ENCODE results near the gene PLXNC1. TPM values are rescaled to one million over a fixed set of nuclear protein-coding genes. Genes with fewer than 3 reads are reported as not detected.

Gene PLXNC1
- polyA plus RNA-seq, 1 of the 3 experiments (the other 2 are of a cell fraction): 0.23 TPM

- 61% methylated on average over 8 of the region's 8 CpGs for WGBS (ENCODE audit: low lambda C conversion rate)
- POLR2A ChIA-PET: no interaction called here
Measured at GRCh38 chr12:94209240-94209639, 60.9 kb downstream of the PLXNC1 start.

More at GRCh38 chr12:94209240-94209639, 60.9 kb downstream of the PLXNC1 start:
- H3K9me3 ChIP-seq: no peaks in the 10 kb centered on the region
- no peak overlapping the region for H3K9ac ChIP-seq
- H3F3A ChIP-seq (replicated peaks; ENCODE audit: insufficient read depth): no peaks in the 10 kb centered on the region
- H3K4me3 ChIP-seq (ENCODE audit: low read depth in 2 of 2, low read length in 1 of 2): no peak overlapping the region
- H3K9me2 ChIP-seq: no peaks in the 10 kb centered on the region
- no peak for DNase-seq
- no peaks in the 10 kb centered on the region for H3K79me2 ChIP-seq (ENCODE audit: insufficient read depth)
- peaks cover 0 to 12% of the 10 kb centered on the region in 2 experiments; a peak in 3 of 4 replicates for H3K4me1 ChIP-seq (ENCODE audit: control insufficient read depth in 1 of 2, insufficient read depth in 2 of 2, low read depth in 1 of 2, low read length in 1 of 2)
- no peak overlapping the region for H3K4me2 ChIP-seq
- H3K27ac ChIP-seq (ENCODE audit: low read depth in 2 of 2, low read length in 1 of 2): no peak overlapping the region
- H3K27me3 ChIP-seq (ENCODE audit: insufficient read depth): no peaks in the 10 kb centered on the region
- no peaks in the 10 kb centered on the region for H4K20me1 ChIP-seq (ENCODE audit: insufficient read depth)
- H2AFZ ChIP-seq (ENCODE audit: low read depth): no peak overlapping the region
- CTCF ChIA-PET: interaction anchor here (0.9 kb wide), 1 partner anchor 22 kb away, joined by 3 read pairs; no protein-coding TSS in a partner anchor
- no peaks in the 10 kb centered on the region for H3K36me3 ChIP-seq (replicated peaks in 1 of 2; ENCODE audit: control insufficient read depth in 1 of 2, insufficient read depth in 2 of 2, low read length in 1 of 2)
- TF ChIP-seq SMC3 (IDR thresholded peaks at IDR 0.05; ENCODE audit: low read depth, low read length) (no peak), PBX3 (IDR thresholded peaks at IDR 0.05) (no peak), GATA2 (CRISPR knock-in tag; IDR thresholded peaks at IDR 0.05) (no peak), GABPA (IDR thresholded peaks at IDR 0.05; ENCODE audit: low read depth) (no peak), RCOR1 (IDR thresholded peaks at IDR 0.05; ENCODE audit: low read length) (no peak), MAX (IDR thresholded peaks at IDR 0.05; ENCODE audit: low read depth) (no peak), TCF12 (IDR thresholded peaks at IDR 0.05) (no peak), NFIC (IDR thresholded peaks at IDR 0.05; ENCODE audit: borderline replicate concordance) (no peak), MEF2A (IDR thresholded peaks at IDR 0.05; ENCODE audit: borderline replicate concordance, low read depth) (no peak), USF2 (IDR thresholded peaks at IDR 0.05; ENCODE audit: borderline replicate concordance, low read depth, low read length) (no peak), NRF1 (IDR thresholded peaks at IDR 0.05; ENCODE audit: low read depth, low read length) (no peak), POLR2AphosphoS5 (IDR thresholded peaks at IDR 0.05; ENCODE audit: low read depth, low read length) (no peak), EZH2phosphoT487 (IDR thresholded peaks at IDR 0.05; ENCODE audit: borderline replicate concordance, low read depth) (no peak), MXI1 (IDR thresholded peaks at IDR 0.05; ENCODE audit: low read depth, low read length) (no peak), REST (IDR thresholded peaks at IDR 0.05; ENCODE audit: low read depth, low read length) (no peak)

Measured in SK-N-SH (cell line).